Hepatocyte (in vitro differentiated cells): ENCODE measurements around the gene FKBP1B.

Experiments used
- EZH2phosphoT487 ChIP-seq: fragments of 200-600 bp; sonication (generic); IDR thresholded peaks from one replicate; pipeline ENCODE4 v1.6.1; 2018; ENCODE audit warnings: antibody characterized with exemption, mild to moderate bottlenecking, low read depth, moderate library complexity; ENCODE audit not compliant: unreplicated experiment, severe bottlenecking
- TF ChIP-seq, protein P1 (sequence below): fragments of 200-600 bp; sonication (generic); IDR thresholded peaks from 2 replicates; pipeline ENCODE4 v1.5.1; 2016; ENCODE audit warnings: antibody characterized with exemption, mild to moderate bottlenecking; ENCODE audit not compliant: poor library complexity

DNA sequence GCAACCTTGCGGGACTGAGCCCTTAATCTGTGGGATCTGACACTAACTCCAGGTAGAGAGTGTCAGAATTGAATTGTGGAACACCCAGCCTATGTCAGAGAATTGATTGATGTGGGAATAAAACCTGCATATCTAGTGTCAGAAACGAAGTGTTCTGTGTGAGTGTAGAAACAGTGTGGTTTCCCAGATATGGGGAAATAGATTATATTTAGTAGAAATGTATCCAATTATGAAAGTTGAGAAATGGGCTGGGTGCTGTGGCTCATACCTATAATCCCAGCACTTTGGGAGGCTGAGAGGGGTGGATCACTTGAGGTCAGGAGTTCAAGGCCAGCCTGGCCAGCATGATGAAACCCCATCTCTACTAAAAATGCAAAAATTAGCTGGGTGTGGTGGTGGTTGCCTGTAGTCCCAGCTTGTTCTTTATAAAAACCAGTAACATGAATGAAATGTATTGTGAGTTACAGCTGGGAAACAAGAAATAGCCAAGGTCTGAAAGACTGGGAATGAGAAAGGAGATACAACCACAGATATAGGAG lies 39.3 kb downstream of the FKBP1B start:
- TF ChIP-seq, protein P1, sequence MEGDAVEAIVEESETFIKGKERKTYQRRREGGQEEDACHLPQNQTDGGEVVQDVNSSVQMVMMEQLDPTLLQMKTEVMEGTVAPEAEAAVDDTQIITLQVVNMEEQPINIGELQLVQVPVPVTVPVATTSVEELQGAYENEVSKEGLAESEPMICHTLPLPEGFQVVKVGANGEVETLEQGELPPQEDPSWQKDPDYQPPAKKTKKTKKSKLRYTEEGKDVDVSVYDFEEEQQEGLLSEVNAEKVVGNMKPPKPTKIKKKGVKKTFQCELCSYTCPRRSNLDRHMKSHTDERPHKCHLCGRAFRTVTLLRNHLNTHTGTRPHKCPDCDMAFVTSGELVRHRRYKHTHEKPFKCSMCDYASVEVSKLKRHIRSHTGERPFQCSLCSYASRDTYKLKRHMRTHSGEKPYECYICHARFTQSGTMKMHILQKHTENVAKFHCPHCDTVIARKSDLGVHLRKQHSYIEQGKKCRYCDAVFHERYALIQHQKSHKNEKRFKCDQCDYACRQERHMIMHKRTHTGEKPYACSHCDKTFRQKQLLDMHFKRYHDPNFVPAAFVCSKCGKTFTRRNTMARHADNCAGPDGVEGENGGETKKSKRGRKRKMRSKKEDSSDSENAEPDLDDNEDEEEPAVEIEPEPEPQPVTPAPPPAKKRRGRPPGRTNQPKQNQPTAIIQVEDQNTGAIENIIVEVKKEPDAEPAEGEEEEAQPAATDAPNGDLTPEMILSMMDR: no peak
- no peak for TF ChIP-seq EZH2phosphoT487
